Spleen (tissue), 7 donors: ENCODE results near the gene DACH1.

ENCODE experiments used
- POLR2A ChIP-seq, 3 donors: fragments of 450-650 bp; IDR thresholded peaks; one replicate each; pipeline ENCODE4 v1.5.1; 2017; ENCODE audit warnings: antibody characterized with exemption in 3 of 3, mild to moderate bottlenecking in 1 of 3
- POLR2AphosphoS5 ChIP-seq, 3 donors: sonication (generic); formaldehyde crosslinking; IDR thresholded peaks; one replicate each; pipeline ENCODE4 v1.5.1; 2017; ENCODE audit warnings: antibody characterized with exemption in 3 of 3
- TF ChIP-seq, protein P1 (sequence below), 11 experiments: fragments of 200-600 bp in 7 of 11; fragments of 450-650 bp in 4 of 11; sonication (generic) in 4 of 11; IDR thresholded peaks in 8 of 11; conservative IDR thresholded peaks in 3 of 11; 1 replicate in 7 of 11; 2 replicates in 4 of 11; pipeline versions ENCODE4 v1.4.0 to v1.8.0; 2016 to 2021; ENCODE audit warnings: antibody characterized with exemption in 11 of 11, inconsistent platforms in 4 of 11, mild to moderate bottlenecking in 1 of 11
- donor health status: DM: no; HTN: no; CAD: no; lungs with moderate emphysema.
- donor health status: DM: no; HTN: no; CAD: no.
- donor health status: DM: no; HTN: no; CAD: no.

DNA sequence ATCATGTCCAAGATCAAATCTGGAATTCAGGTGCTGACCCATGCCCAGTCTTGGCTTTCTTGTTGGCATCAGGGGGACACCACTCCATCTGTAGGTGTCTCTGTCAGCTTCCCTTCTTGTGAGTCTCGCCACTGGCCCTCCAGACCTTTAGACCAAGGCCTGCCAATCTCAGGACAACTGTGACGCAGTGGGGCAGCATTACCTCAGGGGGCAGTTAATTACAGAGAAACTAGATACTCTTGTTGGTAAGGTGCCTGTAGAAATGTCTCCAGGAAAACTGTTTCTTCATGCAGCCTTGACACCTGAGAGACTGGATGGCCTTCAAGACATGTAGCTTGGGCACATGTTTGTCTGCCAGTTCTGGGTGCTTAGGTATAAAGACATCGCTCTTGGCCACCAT is 46.7 kb upstream of the DACH1 start:
- TF ChIP-seq, protein P1, sequence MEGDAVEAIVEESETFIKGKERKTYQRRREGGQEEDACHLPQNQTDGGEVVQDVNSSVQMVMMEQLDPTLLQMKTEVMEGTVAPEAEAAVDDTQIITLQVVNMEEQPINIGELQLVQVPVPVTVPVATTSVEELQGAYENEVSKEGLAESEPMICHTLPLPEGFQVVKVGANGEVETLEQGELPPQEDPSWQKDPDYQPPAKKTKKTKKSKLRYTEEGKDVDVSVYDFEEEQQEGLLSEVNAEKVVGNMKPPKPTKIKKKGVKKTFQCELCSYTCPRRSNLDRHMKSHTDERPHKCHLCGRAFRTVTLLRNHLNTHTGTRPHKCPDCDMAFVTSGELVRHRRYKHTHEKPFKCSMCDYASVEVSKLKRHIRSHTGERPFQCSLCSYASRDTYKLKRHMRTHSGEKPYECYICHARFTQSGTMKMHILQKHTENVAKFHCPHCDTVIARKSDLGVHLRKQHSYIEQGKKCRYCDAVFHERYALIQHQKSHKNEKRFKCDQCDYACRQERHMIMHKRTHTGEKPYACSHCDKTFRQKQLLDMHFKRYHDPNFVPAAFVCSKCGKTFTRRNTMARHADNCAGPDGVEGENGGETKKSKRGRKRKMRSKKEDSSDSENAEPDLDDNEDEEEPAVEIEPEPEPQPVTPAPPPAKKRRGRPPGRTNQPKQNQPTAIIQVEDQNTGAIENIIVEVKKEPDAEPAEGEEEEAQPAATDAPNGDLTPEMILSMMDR (IDR thresholded peaks at IDR 0.05 in 8 of 11, conservative IDR thresholded peaks at IDR 0.05 in 3 of 11), result no peak
- no peak for TF ChIP-seq POLR2A (IDR thresholded peaks at IDR 0.05)
- TF ChIP-seq POLR2AphosphoS5 (IDR thresholded peaks at IDR 0.05), result no peak
